ENCODE data around the gene CDH8. TPM values are rescaled to one million over a fixed set of nuclear protein-coding genes. Genes with fewer than 3 reads are reported as not detected.

The CDH8 gene
- polyA plus RNA-seq, 3 donors from 2014 or later: not detected

DNA sequence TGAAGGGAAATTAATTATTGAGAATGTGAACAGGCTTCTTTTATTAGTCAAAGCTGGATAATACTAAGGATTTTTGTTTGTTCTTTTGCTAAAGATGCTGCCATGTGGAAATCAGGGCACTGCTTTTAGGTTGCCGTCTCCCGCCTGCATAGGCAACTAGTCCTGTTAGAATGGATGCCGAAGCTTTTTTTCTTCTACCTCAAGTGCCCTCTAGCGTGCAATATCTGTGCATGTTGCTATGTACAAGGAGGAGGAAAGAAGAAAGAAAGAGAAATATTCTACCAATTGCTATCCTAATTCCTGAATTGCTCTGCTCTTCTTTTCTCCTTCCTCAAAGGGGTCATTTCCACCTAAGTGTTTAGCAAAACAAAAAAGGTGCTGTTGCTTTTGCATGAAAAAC lies 5.2 kb upstream of the CDH8 start:
- Mint-ChIP-seq H3K9me3 (peaks cover 6 to 59% (median 17%) of the 10 kb centered on the region in 6 donors), H3K27me3 (ENCODE audit: low read depth in 3 of 3) (peaks cover 0 to 6% (median 0%) of the 10 kb centered on the region in 3 donors), H3K36me3 (no peaks in the 10 kb centered on the region), H3K4me1 (no peaks in the 10 kb centered on the region), H3K27ac (no peak overlapping the region), H3K4me3 (no peak overlapping the region)
- no peak for DNase-seq

DNA sequence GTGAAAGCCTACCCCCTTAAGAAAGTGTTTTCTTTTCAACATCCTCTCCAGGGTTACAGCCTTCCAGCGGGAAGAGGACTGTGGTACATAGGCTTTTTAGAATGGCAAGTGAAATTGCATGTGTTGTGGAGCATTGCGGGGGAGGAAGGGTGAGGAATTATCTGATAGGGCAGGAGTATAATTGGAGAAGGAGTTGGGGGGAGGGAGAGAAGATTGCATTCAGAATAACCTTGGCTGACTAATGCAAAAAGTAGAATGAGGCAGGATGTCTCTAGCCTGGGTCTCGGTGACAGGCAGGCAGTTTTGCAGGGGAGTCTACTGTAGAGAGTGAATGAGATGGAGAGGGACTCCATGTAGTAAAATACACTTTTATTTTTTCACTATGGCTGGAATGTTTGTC lies 2.4 kb upstream of the CDH8 start:
- peaks cover 0 to 8% (median 0%) of the 10 kb centered on the region in 3 donors for H3K27me3 Mint-ChIP-seq (ENCODE audit: low read depth in 3 of 3)
- DNase-seq: no peak
- no peak overlapping the region for H3K4me3 Mint-ChIP-seq
- H3K4me1 Mint-ChIP-seq: no peaks in the 10 kb centered on the region
- no peak overlapping the region for H3K27ac Mint-ChIP-seq
- peaks cover 3 to 50% (median 17%) of the 10 kb centered on the region in 6 donors for H3K9me3 Mint-ChIP-seq
- H3K36me3 Mint-ChIP-seq: peaks cover 0 to 6% (median 0%) of the 10 kb centered on the region in 3 donors

- DNase-seq: no peak
- Mint-ChIP-seq H3K27me3 (ENCODE audit: low read depth in 3 of 3) (peaks cover 0 to 9% (median 2%) of the 10 kb centered on the region in 3 donors), H3K4me3 (no peak overlapping the region), H3K4me1 (no peaks in the 10 kb centered on the region), H3K36me3 (peaks cover 0 to 6% (median 0%) of the 10 kb centered on the region in 3 donors), H3K27ac (no peak overlapping the region), H3K9me3 (peaks cover 3 to 54% (median 19%) of the 10 kb centered on the region in 6 donors)
Observed at GRCh38 chr16:62038225-62038624, 2.0 kb upstream of the CDH8 start.

DNA sequence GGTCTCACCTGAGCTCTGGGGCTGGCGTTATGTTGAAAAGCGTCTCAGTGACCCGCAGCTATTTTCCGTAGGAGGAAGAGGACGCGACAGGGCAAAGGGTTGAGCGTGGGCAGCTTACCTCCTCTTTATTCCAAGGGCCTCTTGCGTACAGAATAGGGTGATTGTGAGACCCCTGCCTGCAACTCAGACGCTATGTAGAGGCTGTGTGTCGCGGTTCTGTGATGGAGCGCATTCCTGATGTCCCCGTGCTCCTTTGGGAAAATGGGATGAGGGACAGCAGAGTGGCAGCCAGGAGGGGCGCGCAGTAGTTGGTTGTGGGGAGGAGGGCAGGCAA lies 531 bp upstream of the CDH8 start:
- Mint-ChIP-seq H3K4me3 (no peak overlapping the region), H3K27ac (no peak overlapping the region), H3K36me3 (peaks cover 0 to 6% (median 0%) of the 10 kb centered on the region in 3 donors), H3K4me1 (no peaks in the 10 kb centered on the region), H3K9me3 (peaks cover 3 to 64% (median 20%) of the 10 kb centered on the region in 6 donors), H3K27me3 (ENCODE audit: low read depth in 3 of 3) (peaks cover 0 to 9% (median 2%) of the 10 kb centered on the region in 3 donors)
- no peak for DNase-seq

- Mint-ChIP-seq H3K27ac (no peak overlapping the region), H3K4me1 (no peaks in the 10 kb centered on the region), H3K4me3 (no peak overlapping the region), H3K27me3 (ENCODE audit: low read depth in 3 of 3) (peaks cover 0 to 9% (median 3%) of the 10 kb centered on the region in 3 donors), H3K9me3 (peaks cover 3 to 56% (median 19%) of the 10 kb centered on the region in 6 donors), H3K36me3 (peaks cover 0 to 6% (median 0%) of the 10 kb centered on the region in 3 donors)
- no peak for DNase-seq
Observed at GRCh38 chr16:62035115-62036092, 834 bp downstream of the CDH8 start.

DNA sequence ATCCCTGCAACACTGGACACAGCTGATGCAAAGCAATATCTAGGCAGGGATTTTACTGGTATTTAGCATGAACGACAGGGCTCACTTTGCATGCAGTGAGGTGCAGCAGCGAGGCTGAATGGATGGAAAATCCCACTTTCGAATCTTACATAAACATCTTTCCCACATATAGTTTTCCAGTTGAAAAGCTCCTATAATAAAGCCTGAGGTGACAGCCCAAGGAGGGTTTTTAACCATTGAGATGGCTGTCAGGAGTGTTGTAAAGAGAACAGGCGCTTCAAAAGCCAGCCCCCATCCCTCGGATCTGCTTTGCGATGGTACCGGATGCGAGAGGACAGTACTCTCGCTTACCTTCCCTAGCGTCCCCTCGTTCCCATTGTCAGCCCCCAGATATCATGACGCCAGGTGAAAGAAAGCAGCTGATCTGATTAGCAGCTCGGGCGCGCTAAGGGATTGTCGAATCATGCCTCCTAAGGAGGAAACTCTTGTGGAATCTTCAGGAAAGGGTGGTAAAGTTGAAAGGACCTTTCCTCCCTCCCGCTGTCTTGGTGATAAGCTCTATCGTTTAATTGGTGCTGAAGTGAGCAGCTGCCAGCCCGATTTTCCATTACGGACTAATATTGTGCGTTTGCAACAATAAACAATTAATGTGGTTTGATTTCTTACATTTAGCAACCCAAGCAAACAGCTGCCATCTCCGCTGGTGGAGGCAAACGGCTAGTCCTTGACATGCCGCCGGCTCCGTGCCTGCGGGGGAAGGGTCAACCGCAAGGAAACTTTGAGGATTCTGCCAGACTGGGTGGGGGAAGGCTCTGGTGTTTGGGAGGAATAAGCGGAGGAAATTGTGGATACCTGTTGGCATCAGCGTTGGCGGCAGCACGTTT lies 1.8 kb downstream of the CDH8 start:
- Mint-ChIP-seq H3K27ac (no peak overlapping the region), H3K9me3 (peaks cover 3 to 55% (median 19%) of the 10 kb centered on the region in 6 donors), H3K4me3 (no peak overlapping the region)

DNA sequence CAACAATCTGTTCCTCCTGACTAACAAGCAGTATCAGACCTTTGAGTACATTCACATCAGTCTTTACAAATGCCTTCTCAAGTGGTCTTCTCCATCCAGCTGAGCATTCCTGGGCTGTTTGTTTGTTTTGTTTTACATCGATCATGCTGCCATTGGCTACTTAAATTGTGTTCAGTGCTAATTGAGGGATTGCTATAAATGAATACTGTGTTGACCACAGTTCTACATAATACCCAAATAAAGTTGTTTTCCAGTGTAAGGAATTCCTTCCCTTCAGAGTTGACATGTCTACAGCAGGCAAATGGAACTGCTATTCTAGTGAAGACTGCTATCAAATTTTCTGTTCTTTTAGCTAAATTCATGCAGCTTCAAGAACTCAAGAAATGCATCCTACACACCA lies 3.2 kb downstream of the CDH8 start:
- Mint-ChIP-seq H3K4me1 (no peaks in the 10 kb centered on the region), H3K27me3 (ENCODE audit: low read depth in 3 of 3) (peaks cover 0 to 7% (median 3%) of the 10 kb centered on the region in 3 donors), H3K27ac (no peak overlapping the region), H3K9me3 (peaks cover 0 to 53% (median 24%) of the 10 kb centered on the region in 6 donors), H3K36me3 (peaks cover 0 to 6% (median 3%) of the 10 kb centered on the region in 3 donors), H3K4me3 (no peak overlapping the region)
- DNase-seq: no peak

More for the DNA sequence above, 1.8 kb downstream of the CDH8 start:
- no peak for DNase-seq
- H3K4me1 Mint-ChIP-seq: no peaks in the 10 kb centered on the region
- peaks cover 0 to 6% (median under 1%) of the 10 kb centered on the region in 3 donors for H3K36me3 Mint-ChIP-seq
- peaks cover 0 to 9% (median 3%) of the 10 kb centered on the region in 3 donors for H3K27me3 Mint-ChIP-seq (ENCODE audit: low read depth in 3 of 3)

DNA sequence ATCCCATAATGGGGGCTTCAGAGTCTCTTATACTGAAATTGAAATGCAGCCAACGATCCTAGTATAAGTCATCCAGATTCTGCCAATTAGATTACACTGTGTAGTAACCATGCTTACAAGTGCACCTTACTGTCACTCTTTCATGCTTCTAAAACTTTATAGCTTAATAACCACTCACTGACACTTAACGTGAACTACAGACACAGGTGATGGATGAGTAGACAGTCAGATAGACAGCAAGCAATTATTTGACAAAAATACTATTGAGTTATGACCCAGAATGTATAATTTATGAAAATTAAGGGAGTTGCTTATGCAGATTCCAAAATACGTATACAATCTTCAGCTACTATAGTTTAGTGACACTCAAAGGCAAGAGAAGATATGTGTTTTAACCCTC lies 6.3 kb downstream of the CDH8 start:
- DNase-seq: no peak
- Mint-ChIP-seq H3K4me3 (no peak overlapping the region), H3K27ac (no peak overlapping the region), H3K36me3 (peaks cover 0 to 6% (median 3%) of the 10 kb centered on the region in 3 donors), H3K4me1 (no peaks in the 10 kb centered on the region), H3K9me3 (peaks cover 3 to 52% (median 23%) of the 10 kb centered on the region in 6 donors), H3K27me3 (ENCODE audit: low read depth in 3 of 3) (peaks cover 0 to 5% (median 3%) of the 10 kb centered on the region in 3 donors)

GRCh38 chr16:62022688-62023087 lies 13.6 kb downstream of the CDH8 start:
- H3K27ac Mint-ChIP-seq: no peak overlapping the region
- H3K4me1 Mint-ChIP-seq: no peaks in the 10 kb centered on the region
- H3K9me3 Mint-ChIP-seq: peaks cover 5 to 60% (median 20%) of the 10 kb centered on the region in 6 donors
- no peaks in the 10 kb centered on the region for H3K27me3 Mint-ChIP-seq (ENCODE audit: low read depth in 3 of 3)
- no peaks in the 10 kb centered on the region for H3K36me3 Mint-ChIP-seq
- no peak for DNase-seq
- no peak overlapping the region for H3K4me3 Mint-ChIP-seq

DNA sequence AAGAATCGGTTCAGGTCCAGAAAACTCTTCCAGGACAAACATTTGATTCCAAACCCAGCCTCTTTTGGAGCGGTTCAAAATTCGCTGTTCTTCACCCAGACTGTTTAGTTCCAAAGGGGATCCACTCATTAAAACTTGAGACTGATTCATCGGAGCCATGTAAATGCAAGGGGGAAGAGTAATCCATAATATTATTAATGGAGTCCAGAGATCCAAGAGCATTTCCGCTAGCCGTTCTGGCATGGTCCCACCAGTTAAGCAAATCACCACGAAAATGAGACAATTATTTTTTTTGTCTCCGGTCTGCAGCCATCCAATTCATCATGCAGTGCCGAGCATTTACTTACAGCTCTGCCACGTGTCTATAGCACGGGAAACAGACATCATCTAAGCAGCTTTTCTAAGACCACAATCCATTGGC lies 15.1 kb downstream of the CDH8 start:
- H3K27ac Mint-ChIP-seq: no peak overlapping the region
- no peak for DNase-seq
- no peaks in the 10 kb centered on the region for H3K27me3 Mint-ChIP-seq (ENCODE audit: low read depth in 3 of 3)
- no peak overlapping the region for H3K4me3 Mint-ChIP-seq
- peaks cover 2 to 54% (median 15%) of the 10 kb centered on the region in 6 donors for H3K9me3 Mint-ChIP-seq
- no peaks in the 10 kb centered on the region for H3K36me3 Mint-ChIP-seq
- no peaks in the 10 kb centered on the region for H3K4me1 Mint-ChIP-seq

GRCh38 chr16:62020681-62021080 lies 15.6 kb downstream of the CDH8 start:
- Mint-ChIP-seq H3K4me3 (no peak overlapping the region), H3K4me1 (no peaks in the 10 kb centered on the region), H3K27me3 (ENCODE audit: low read depth in 3 of 3) (no peaks in the 10 kb centered on the region), H3K27ac (no peak overlapping the region), H3K9me3 (peaks cover 2 to 57% (median 15%) of the 10 kb centered on the region in 6 donors), H3K36me3 (no peaks in the 10 kb centered on the region)
- DNase-seq: no peak

DNA sequence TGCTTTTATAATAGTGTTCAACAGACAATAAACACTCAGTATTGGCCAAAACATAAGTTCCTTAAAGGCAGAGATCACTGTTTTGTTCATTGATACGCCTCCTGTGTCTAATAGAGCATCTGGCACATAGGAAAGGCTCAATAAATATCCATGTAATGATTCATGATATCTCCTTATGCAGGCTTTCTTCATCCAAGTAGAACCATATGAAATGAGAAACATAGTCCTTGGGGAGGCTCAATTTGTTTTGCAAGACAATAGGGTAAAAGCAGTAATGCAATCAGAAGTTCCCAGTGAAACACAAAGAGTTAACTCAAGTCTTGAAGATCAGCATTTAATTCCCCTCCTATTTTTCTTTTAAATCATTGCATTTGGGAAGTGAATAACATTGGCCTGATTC lies 16.4 kb downstream of the CDH8 start:
- no peaks in the 10 kb centered on the region for H3K36me3 Mint-ChIP-seq
- H3K27me3 Mint-ChIP-seq (ENCODE audit: low read depth in 3 of 3): no peaks in the 10 kb centered on the region
- DNase-seq: no peak
- H3K9me3 Mint-ChIP-seq: peaks cover 3 to 52% (median 13%) of the 10 kb centered on the region in 6 donors
- H3K4me1 Mint-ChIP-seq: no peaks in the 10 kb centered on the region
- H3K4me3 Mint-ChIP-seq: no peak overlapping the region
- H3K27ac Mint-ChIP-seq: no peak overlapping the region

DNA sequence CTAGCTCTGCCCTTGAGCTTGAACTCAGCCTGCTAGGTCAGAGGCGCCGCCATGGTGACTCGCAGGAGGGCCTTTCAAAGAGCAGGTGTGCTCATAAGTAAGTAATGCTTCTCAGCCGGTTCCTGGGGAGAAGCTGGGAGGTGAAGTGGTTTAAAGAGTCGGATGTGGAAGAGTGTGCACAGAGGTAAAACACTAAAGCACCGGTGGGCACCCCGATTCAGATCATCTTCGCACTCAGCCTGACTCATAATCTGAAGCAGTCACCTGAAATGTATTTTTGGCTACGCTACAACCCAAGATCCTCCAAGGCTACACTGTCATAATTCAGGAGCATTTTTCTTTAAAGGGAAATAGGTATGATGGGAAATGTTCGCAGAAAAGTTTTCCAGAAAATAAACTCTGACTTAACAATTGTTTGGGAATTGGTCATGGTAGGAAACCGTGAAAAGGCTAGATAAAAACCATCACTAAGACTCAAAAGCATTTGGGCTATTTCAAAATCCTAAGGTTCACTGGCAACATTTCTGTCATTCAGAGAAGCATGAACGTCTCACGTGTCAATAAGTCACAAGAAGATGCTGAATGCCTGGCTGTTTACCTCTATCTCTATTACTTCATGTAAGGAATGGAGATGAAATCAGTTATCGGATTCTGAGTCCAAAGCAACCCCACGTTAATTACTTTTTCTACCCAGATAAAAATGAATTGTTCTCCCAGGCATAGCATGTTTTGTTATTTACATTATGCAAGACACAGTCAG lies 17.8 kb downstream of the CDH8 start:
- H3K27ac Mint-ChIP-seq: no peak overlapping the region
- no peak for DNase-seq

More for the DNA sequence above, 17.8 kb downstream of the CDH8 start:
- Mint-ChIP-seq H3K4me3 (no peak overlapping the region), H3K4me1 (no peaks in the 10 kb centered on the region), H3K9me3 (peaks cover 3 to 44% (median 15%) of the 10 kb centered on the region in 6 donors), H3K36me3 (no peaks in the 10 kb centered on the region), H3K27me3 (ENCODE audit: low read depth in 3 of 3) (no peaks in the 10 kb centered on the region)
